ENCODE results near the gene MSMB.

GRCh38 chr10:46025406-46025805 lies 20.7 kb downstream of the MSMB start:
- no peak for TF ChIP-seq SIN3A (IDR thresholded peaks at IDR 0.05; ENCODE audit: borderline replicate concordance, insufficient read depth, low read length)
- no peak for TF ChIP-seq POLR2AphosphoS5 (IDR thresholded peaks at IDR 0.05; ENCODE audit: low read depth, low read length)
